ENCODE data around the gene NGLY1.

NGLY1 gene

DNA sequence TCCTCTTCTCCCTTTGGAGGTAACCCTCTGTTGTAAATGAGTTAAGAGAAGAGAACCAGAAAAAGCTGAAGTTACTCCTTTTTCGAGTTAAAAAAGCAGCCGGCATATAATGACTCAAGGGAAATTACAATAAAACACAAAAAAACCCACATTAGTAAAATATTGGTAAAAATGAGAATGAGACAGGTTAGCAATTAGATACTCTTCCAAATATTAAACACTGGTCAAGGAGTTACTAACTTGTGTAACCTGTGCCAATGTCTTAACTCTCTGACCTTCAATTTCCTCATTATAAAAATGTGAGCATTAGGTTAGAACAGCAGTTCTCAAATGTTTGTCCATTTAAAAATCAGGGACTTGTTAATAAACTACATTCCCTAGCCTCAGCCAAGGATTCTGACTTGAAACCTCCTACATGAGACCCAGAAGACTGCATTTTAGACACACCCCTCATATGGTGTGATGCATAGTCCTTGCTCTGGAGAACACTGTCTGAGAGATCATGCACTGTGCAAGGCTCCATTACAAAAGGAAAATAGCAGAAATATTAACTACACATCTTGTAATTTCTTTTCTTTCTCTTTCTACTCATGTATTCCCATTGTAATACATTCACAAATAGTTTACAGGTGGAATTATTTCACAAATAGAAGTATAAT lies 75.8 kb downstream of the NGLY1 start:
- DNase-seq = no peak

DNA sequence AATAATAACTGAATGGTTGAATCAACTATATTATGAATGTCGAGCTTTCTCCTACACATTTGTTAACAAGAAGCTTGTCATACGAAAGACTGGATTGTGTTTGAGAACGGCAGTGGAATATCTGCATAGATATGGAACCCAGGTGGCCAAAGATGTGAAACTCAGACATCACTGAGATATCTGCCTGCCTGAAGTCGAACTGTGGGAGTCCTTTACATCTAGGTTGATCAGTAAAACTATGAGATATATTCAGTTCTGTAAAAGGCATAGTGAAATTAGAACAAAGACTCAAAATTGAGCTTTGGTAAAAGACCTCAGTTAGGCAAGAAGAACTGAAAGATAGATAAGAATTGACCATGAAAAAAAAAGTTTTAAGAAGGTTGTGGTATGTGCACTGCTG lies 77.0 kb downstream of the NGLY1 start:
- DNase-seq = no peak

DNA sequence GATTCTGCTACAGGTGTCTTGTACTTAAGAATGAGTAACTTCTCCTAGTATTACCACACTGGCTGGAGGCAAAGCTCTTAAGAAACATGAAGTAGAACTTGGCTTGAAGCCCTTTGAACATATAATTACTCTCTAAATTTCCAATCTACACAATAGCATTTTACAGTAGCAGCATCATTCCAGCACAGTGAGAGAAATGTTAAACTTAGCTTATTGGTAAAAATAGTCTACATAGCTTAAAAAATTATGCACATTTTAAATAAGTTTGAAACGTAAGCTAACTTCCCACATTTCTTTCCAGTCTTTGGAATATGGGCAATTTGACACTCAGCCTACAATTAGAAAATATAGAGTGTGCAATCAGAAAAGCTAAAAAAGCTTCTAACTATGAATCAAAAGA lies 85.7 kb downstream of the NGLY1 start:
- DNase-seq = no peak

DNA sequence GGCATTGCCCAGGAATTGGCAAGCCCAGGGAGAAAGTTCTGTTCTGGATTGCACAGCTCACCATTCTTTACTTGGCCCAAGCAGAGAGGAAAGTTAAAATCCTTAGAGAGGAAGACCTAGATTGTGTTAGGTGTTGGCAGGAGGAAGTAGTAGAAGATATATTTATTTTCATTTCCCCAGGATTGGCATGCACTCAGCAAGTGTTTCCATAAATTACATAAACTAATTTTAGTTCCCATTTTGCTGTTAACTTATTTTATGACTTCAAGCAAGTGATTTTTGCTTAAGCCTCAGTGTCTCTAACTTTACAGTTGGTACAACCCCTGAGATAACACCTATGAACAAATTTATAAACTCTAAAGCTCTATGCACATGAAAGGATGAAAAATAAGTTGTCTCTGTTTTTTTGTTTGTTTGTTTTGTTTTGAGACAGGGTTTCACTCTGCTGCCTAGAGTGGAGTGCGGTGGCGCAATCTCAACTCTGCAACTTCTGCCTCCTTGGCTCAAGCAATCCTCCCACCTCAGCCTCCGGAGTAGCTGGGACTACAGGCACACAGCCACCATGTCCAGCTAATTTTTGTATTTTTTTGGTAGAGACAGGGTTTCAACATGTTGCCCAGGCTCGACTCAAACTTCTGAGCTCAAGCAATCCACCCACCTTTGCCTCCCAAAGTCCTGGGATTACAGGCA lies 87.4 kb downstream of the NGLY1 start:
- DNase-seq = no peak

DNA sequence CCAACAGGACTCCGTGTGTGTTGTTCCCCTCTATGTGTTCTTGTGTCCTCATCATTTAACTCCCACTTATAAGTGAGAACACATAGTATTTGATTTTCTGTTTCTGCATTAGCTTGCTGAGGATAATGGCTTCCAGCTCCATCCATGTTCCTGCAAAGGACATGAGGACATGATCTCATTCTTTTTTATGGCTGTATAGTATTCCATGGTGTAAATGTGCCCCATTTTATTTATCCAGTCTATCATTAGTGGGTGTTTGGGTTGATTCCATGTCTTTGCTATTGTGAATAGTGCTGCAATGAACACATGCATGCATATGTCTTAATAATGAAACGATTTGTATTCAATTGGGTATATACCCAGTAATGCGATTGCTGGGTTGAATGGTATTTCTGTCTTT lies 90.0 kb downstream of the NGLY1 start:
- DNase-seq = no peak

DNA sequence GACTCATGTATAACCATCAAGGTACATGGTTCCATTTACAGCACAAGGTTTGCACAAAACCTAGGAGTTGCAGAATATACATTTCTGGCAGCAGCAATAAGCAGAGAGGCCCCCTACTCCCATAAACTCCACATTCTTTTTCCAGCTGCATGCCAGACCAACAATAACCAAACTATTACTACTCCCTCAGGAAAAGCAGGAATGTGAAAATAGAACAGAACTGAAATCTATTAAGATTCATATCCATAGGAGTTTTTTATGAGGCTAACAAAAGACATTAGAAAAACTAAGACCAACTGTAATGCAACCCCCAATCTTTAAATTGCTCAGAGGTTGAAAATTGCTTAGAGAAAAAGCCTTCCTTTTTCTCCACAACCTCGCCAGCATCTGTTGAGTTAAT lies 90.9 kb downstream of the NGLY1 start:
- no peak for DNase-seq

DNA sequence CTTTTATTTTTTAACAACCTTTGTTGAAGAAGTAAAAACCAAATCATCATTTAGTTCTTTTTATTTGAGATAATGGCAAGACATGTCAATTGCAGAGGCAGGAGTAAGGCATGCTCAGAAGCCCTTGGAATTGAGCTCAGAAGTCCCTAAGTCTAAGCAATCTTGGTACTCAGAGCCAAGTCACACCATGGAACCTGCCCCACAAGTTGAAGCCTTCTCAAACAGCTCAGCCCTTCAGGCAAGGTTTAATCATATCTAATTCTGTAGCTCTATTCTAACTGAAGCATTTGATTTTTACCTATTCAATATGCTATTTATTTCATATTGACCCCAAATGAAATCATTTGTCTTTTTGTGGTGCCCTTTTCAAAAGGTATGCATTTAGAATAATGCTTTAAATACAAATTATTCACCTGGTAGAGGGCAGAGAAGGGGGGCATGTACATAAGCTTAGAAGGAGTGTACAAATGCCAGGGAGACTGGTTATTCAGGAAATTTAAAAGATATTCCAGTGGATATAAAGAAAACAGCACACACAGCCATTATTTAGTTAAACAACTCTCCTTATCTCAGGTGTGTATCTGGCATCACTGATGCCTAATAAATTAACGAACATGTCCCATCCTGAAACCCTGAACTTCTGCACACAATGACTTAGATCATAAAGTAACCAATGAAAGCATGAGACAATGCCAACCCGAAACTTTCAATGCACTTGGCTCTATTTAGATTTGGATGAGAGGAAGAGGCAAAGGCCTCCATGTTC lies 92.3 kb downstream of the NGLY1 start:
- no peak for DNase-seq

DNA sequence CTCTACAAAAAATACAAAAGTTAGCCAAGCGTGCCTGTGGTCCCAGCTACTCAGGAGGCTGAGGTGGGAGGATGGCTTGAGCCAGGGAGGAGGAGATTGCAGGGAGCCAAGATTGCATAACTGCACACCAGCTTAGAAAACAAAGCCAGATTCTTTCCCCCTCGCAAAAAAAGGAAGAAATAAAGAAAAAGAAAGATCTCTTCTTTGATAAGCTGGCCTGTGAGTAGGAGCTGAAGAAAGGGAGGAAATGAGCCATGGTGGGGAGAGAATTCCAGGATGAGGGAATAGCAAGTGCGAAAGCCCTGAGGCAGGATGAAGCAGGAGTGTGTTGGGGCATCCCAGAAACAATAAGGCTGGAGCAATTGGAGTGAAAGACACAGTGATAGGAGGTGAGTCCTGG lies 94.0 kb downstream of the NGLY1 start:
- DNase-seq = peak; percentile 46

DNA sequence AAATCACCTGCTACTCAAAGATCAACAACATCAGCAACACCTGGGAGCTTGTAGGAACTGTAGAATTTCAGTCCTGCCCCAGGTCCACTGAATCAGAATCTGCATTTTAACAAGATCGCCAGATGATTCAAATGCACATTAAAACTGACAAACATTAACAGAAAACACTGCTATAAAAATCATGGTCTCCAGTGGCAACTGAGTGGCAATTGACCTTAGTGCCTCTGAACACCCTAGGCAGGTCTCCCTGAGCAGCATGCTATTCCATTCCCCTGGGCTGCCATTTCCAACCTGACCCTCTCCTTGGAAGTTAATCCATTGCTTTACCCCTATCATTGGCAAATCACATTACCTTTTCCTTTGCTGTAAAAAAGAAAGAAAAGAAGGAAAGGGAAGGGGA lies 95.5 kb downstream of the NGLY1 start:
- DNase-seq = no peak

DNA sequence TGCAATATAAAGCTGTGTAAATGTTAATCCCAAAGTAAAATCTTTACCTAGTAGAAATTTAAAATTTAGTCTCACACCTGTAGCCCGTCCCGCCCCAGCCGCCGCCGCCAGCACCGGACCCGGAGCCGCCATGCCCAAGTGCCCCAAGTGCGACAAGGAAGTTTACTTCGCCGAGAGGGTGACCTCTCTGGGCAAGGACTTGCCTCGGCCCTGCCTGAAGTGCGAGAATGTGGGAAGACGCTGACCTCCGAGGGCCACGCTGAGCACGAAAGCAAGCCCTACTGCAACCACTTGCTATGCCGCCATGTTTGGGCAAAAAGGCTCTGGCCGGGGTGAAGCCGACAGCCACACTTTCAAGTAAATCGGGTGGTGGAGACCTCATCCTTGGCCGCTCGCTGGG lies 96.5 kb downstream of the NGLY1 start:
- DNase-seq = no peak

DNA sequence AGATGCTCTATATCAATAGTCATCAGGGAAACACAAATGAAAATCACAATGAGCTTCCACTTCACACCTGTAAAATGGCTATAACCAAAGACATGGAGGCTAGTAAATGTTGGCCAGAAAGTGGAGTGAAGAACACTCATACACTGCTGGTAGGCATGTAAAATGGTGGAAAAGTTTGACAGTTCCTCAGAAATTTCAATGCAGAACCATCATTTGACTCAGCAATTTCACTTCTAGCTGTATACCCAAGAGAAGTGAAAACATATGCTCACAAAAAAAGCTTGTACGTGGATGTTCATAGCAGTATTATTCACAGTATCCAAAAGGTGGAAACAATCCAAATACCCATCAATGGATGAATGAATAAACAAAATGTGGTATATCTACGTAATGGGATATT lies 99.4 kb downstream of the NGLY1 start:
- no peak for DNase-seq

DNA sequence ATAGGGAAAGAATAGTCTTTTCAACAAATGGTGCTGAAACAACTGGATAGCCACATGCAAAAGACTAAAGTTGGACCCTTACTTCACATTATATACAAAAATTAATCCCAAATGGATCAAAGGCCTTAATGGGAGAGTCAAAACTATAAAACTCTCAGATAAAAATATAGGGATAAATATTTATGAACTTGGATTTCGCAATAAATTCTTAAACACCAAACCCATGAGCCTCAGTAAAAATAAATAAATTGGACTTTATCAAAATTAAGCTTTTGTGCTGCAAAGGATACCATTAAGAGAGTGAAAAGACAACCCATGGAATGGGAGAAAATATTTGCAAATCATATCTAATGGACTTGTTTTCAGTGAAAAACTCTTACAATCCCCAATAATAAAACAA lies 99.8 kb downstream of the NGLY1 start:
- DNase-seq = no peak

DNA sequence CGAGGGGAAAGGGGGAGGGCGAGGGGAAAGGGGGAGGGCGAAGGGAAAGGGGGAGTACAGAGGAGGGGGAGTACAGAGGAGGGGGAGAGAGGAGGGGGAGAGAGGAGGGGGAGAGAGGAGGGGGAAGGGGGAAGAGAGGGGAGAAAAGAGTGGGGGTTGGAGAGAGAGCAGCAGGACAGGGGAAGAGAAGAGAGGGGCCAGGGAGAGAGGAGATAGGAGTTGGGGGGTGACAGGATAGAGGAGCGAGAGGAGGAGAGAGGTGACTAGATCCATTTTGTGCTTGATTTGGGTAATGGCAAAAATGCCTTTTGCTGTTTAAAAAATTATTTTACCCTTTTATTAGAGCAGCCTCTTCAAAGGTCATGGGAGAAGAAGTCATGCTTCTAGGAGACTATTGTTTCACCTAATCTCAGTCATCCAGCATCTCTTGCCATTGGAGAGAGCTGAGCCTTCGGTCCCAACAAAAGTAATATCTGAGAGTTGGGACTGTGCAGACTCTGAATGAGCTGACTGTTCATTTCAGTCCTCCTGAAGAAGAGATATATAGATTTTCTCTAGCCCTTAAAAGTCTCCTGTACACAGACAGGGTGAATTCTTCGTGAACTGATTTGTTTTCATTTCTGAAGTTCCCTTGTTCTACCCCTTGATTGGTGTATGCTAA lies 103.5 kb downstream of the NGLY1 start:
- no peak for DNase-seq

DNA sequence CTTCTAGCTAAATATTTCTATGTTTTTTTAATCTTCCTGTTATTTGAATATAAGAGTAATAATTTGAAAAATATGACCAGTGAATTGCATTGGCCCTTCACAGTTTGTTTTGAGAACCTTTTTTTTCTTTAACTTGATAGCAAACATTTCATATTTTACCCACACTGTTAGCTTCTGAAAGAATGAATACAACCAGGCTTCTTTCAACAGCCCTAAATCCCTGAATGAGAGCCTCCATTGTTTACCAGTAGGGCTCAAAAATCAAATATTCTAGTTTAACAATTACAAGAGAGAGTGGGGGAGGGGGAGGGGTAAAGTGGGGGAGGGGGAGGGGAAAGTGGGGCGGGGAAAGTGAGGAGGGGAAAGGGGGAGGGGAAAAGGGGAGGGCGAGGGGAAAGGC lies 104.1 kb downstream of the NGLY1 start:
- DNase-seq = no peak

DNA sequence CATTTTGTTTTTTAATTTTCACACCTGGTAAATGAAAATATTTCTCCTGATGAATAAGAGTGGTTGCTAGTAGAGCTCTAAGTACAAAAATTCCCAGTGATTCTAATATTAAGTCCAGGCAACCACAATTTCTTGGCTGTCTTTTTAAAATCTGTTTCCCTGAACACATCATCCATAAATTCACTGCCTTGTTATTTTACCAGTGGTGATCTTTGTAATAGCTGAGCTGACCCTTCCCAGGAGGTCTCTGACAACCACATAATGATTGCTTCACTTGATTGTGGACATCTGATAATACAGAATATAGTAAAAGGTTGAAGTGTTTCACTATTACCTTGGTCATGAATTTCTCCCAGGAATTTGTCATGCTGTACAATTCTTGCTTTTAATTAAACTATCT lies 104.7 kb downstream of the NGLY1 start:
- DNase-seq = no peak

DNA sequence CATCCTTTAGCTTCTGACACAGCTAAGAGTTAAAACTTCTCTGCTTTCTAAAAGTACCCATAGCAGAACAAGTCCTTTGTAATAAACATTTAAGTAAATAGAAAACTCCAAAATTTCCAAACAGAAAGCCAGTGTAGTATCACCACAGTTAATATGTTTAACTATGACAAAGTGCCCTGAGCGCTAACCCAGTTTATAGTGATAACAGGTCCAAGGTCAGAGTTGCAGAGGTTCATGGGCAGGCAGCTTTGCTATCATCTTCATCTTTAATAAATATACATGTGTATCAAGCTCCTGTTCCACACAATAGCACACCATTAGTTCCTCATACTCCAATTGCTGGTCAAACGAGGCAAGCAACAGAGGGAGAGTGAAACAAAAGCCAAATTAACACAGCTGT lies 106.1 kb downstream of the NGLY1 start:
- no peak for DNase-seq

DNA sequence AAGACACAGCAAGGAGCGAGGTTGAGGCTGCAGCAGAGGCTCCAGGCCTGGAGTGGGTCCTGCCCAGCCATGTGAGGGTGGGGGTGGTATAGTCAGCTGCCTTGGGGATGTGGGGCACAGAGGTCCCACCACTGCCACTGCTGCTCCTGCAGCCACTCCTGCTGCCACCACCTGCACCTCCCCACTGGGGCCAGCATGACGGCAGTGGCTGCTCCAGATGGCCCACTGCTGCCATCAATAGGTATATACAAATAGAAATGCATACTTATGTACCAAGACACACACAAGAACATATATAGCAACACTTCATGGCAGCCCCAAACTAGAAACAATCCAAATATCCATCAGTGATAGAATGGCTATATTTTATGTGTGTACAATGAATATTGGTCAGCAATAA lies 108.6 kb downstream of the NGLY1 start:
- DNase-seq = no peak

DNA sequence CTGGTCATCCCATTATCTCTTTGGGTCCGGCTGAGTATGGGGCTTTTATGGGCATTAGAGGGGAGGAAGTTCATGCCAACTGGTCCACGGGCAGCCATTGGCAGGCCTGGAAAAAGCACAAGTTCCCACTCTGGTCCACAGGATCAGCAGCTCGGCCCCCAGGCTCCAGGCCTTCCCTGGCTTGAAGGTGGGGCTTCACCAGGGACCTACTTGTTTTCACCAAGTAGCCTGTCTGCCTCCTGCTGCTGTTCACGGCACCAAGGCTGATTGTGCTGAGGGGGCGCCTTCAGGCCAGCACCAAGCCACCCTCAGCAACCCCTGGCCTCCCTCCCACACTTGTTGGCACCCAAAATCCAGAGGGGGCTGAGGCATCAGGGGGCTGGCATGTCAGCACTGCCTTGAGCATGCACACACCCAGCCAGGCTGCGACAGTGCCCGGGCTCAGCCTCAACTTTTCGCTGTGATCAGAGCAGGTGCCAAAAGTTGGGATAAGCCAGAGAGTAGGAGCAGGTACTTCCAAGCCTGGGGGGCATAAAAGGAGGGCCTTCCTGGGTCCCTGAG lies 109.4 kb downstream of the NGLY1 start:
- no peak for DNase-seq

All from OCI-M1 (cell line).